Liver (tissue), 9 donors: ENCODE measurements around the gene NEK8. TPM values are rescaled to one million over a fixed set of nuclear protein-coding genes. Genes with fewer than 3 reads are reported as not detected.

Source experiments
- DNase-seq: peaks from one replicate; pipeline ENCODE4 v3.0.0-alpha.2; 2017; ENCODE audit warnings: low spot score
- H3K27ac ChIP-seq, 2 donors: one replicate each; pipeline ENCODE4 v1.7.0; 2013; ENCODE audit warnings: inconsistent platforms in 2 of 2, low read length in 2 of 2, control low read depth in 1 of 2, low read depth in 1 of 2, mild to moderate bottlenecking in 1 of 2
- H3K27me3 ChIP-seq, 4 donors: one replicate each; pipeline versions ENCODE4 v1.6.1 to v1.7.0; 2013; ENCODE audit warnings: low read length in 3 of 4, inconsistent platforms in 1 of 4, mild to moderate bottlenecking in 1 of 4, moderate library complexity in 1 of 4; ENCODE audit not compliant: control insufficient read depth in 4 of 4, insufficient read depth in 4 of 4
- H3K36me3 ChIP-seq, 4 donors: one replicate each; pipeline versions ENCODE4 v1.6.1 to v1.7.0; 2013; ENCODE audit warnings: low read length in 3 of 4, mild to moderate bottlenecking in 3 of 4, low read depth in 1 of 4, moderate library complexity in 1 of 4; ENCODE audit not compliant: control insufficient read depth in 4 of 4, insufficient read depth in 3 of 4
- H3K4me1 ChIP-seq, 4 donors: one replicate each; pipeline versions ENCODE4 v1.6.1 to v1.7.0; 2013; ENCODE audit warnings: low read length in 3 of 4, mild to moderate bottlenecking in 3 of 4, moderate library complexity in 1 of 4; ENCODE audit not compliant: control insufficient read depth in 4 of 4, insufficient read depth in 4 of 4
- H3K4me3 ChIP-seq, 3 donors: one replicate each; pipeline versions ENCODE4 v1.6.1 to v1.7.0; 2013; ENCODE audit warnings: low read length in 3 of 3, control low read depth in 1 of 3, low read depth in 1 of 3, mild to moderate bottlenecking in 1 of 3
- H3K9ac ChIP-seq, 2 donors: one replicate each; pipeline ENCODE4 v1.7.0; 2013; ENCODE audit warnings: low read length in 2 of 2, mild to moderate bottlenecking in 2 of 2, moderate library complexity in 2 of 2, control low read depth in 1 of 2, low read depth in 1 of 2
- H3K9me3 ChIP-seq, 4 donors: one replicate each; pipeline versions ENCODE4 v1.6.1 to v1.7.0; 2013; ENCODE audit warnings: low read length in 3 of 4; ENCODE audit not compliant: control insufficient read depth in 4 of 4
- EGR1 ChIP-seq, 2 donors: IDR thresholded peaks; 2 replicates each; pipeline ENCODE4 v1.6.1; 2016 to 2018; ENCODE audit warnings: antibody characterized with exemption in 2 of 2, low read depth in 2 of 2
- FOXA1 ChIP-seq: IDR thresholded peaks from 2 replicates; pipeline ENCODE4 v1.6.1; 2016; ENCODE audit warnings: antibody characterized with exemption
- GABPA ChIP-seq, 2 donors: IDR thresholded peaks in 1 of 2; conservative IDR thresholded peaks in 1 of 2; 2 replicates each; pipeline ENCODE4 v1.6.1; 2016; ENCODE audit warnings: antibody characterized with exemption in 2 of 2, mild to moderate bottlenecking in 1 of 2, moderate library complexity in 1 of 2
- HNF4A ChIP-seq, 2 donors: conservative IDR thresholded peaks; 2 replicates each; pipeline ENCODE4 v1.6.1; 2016; ENCODE audit warnings: antibody characterized with exemption in 2 of 2, mild to moderate bottlenecking in 2 of 2
- HNF4G ChIP-seq: IDR thresholded peaks from 2 replicates; pipeline ENCODE4 v1.6.1; 2016; ENCODE audit warnings: antibody characterized with exemption
- JUND ChIP-seq, 2 donors: IDR thresholded peaks; 2 replicates each; pipeline ENCODE4 v1.6.1; 2016; ENCODE audit warnings: antibody characterized with exemption in 2 of 2
- NR2F2 ChIP-seq: IDR thresholded peaks from 2 replicates; pipeline ENCODE4 v1.6.1; 2016; ENCODE audit warnings: antibody characterized with exemption
- RAD21 ChIP-seq, 2 donors: IDR thresholded peaks; 2 replicates each; pipeline ENCODE4 v1.6.1; 2016; ENCODE audit warnings: antibody characterized with exemption in 2 of 2, mild to moderate bottlenecking in 2 of 2
- RXRA ChIP-seq, 2 donors: IDR thresholded peaks; 2 replicates each; pipeline ENCODE4 v1.6.1; 2017 to 2018; ENCODE audit warnings: antibody characterized with exemption in 2 of 2, mild to moderate bottlenecking in 1 of 2
- SP1 ChIP-seq: IDR thresholded peaks from 2 replicates; pipeline ENCODE4 v1.6.1; 2018; ENCODE audit warnings: antibody characterized with exemption, mild to moderate bottlenecking
- TAF1 ChIP-seq: conservative IDR thresholded peaks from 2 replicates; pipeline ENCODE4 v1.6.1; 2016; ENCODE audit warnings: antibody characterized with exemption, mild to moderate bottlenecking
- YY1 ChIP-seq: IDR thresholded peaks from 2 replicates; pipeline ENCODE4 v1.6.1; 2016; ENCODE audit warnings: antibody characterized with exemption, mild to moderate bottlenecking
- WGBS: extraction: QIAGEN DNeasy Blood & Tissue Kit; methylation state at CpG from one replicate; pipeline ENCODE4 v1.1.7; 2013; 5-methylcytosine and 5-hydroxymethylcytosine counted together
- polyA plus RNA-seq, 2 donors: library from polyadenylated mRNA; stranded (reverse) in 1 of 2; unstranded in 1 of 2; fragments of 200-250 nt in 1 of 2; fragments of >200 nt in 1 of 2; fragmentation: Nextera tagmentation in 1 of 2; extraction: Ambion mirVana in 1 of 2; gene quantifications; one replicate each; pipeline versions ENCODE4 v1.2.1 to v1.2.3, GENCODE V29; 2013 to 2015
- total RNA-seq, 2 donors: library from RNA; depleted of rRNA; stranded (reverse); fragments of >200 nt; gene quantifications; one replicate each; pipeline ENCODE4 v1.2.3, GENCODE V29; 2014
- TF ChIP-seq, protein P1 (sequence below): IDR thresholded peaks from 2 replicates; pipeline ENCODE4 v1.6.1; 2016; ENCODE audit warnings: antibody characterized with exemption
- TF ChIP-seq, protein P2 (sequence below): IDR thresholded peaks from 2 replicates; pipeline ENCODE4 v1.6.1; 2016; ENCODE audit warnings: antibody characterized with exemption
- TF ChIP-seq, protein P3 (sequence below): fragments of 150-350 bp; IDR thresholded peaks from 2 replicates; pipeline ENCODE4 v1.5.1; 2017; ENCODE audit warnings: improper control_type of control experiment, low read depth, low read length; ENCODE audit not compliant: missing input control
- TF ChIP-seq, protein P4 (sequence below): IDR thresholded peaks from 2 replicates; pipeline ENCODE4 v1.6.1; 2016; ENCODE audit warnings: antibody characterized with exemption, mild to moderate bottlenecking
- TF ChIP-seq, protein P5 (sequence below): IDR thresholded peaks from 2 replicates; pipeline ENCODE4 v1.6.1; 2016; ENCODE audit warnings: antibody characterized with exemption
- donor health status: healthy.
- donor health status: healthy.
- donor health status: healthy.
- donor health status: healthy.
- donor health status: healthy.

NEK8 gene
- total and polyA plus RNA-seq, 4 donors: 1.7 to 7.8 (median 4.5) TPM

DNA sequence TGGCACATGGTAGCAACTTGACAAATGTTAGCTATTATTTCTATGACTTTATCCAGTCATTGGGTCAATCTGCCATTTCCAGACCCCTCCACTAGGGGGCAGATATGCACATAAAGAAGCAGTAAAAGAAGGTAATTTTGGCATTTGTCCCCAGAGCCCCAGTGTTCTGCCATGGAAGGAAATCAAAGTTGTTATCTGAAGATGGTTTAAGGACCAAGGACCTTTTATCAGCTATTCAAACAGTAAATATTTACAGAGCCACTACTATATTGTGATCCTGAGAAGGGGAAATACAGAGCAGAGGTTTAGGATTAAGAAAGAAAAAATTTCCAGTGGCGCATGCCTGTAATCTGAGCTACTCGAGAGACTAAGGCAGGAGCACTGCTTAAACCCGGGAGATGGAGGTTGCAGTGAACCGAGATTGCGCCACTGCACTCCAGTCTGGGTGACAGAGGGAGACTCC, 35.2 kb downstream of the NEK8 start:
- H3K36me3 ChIP-seq: peaks cover 7 to 20% (median 9%) of the 10 kb centered on the region in 4 donors
- DNase-seq: peak; percentile 85
- H3K9me3 ChIP-seq: no peaks in the 10 kb centered on the region
- 62% methylated on average over 5 of the region's 5 CpGs for WGBS
- peaks cover 0 to 11% (median 7%) of the 10 kb centered on the region in 4 donors for H3K4me1 ChIP-seq
- no peak overlapping the region for H3K4me3 ChIP-seq
- H3K27me3 ChIP-seq: no peaks in the 10 kb centered on the region
- no peak overlapping the region for H3K9ac ChIP-seq
- no peak overlapping the region for H3K27ac ChIP-seq
- no peak for TF ChIP-seq GABPA (IDR thresholded peaks at IDR 0.05 in 1 of 2, conservative IDR thresholded peaks at IDR 0.05 in 1 of 2)
- TF ChIP-seq, protein P1, sequence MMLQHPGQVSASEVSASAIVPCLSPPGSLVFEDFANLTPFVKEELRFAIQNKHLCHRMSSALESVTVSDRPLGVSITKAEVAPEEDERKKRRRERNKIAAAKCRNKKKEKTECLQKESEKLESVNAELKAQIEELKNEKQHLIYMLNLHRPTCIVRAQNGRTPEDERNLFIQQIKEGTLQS: no peak
- no peak for TF ChIP-seq SP1
- TF ChIP-seq RXRA (IDR thresholded peaks at IDR 0.05): peak in 1 of 2 donors; percentile 35
- TF ChIP-seq, protein P2, sequence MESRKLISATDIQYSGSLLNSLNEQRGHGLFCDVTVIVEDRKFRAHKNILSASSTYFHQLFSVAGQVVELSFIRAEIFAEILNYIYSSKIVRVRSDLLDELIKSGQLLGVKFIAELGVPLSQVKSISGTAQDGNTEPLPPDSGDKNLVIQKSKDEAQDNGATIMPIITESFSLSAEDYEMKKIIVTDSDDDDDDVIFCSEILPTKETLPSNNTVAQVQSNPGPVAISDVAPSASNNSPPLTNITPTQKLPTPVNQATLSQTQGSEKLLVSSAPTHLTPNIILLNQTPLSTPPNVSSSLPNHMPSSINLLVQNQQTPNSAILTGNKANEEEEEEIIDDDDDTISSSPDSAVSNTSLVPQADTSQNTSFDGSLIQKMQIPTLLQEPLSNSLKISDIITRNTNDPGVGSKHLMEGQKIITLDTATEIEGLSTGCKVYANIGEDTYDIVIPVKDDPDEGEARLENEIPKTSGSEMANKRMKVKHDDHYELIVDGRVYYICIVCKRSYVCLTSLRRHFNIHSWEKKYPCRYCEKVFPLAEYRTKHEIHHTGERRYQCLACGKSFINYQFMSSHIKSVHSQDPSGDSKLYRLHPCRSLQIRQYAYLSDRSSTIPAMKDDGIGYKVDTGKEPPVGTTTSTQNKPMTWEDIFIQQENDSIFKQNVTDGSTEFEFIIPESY: no peak
- no peak for TF ChIP-seq TAF1
- TF ChIP-seq, protein P3, sequence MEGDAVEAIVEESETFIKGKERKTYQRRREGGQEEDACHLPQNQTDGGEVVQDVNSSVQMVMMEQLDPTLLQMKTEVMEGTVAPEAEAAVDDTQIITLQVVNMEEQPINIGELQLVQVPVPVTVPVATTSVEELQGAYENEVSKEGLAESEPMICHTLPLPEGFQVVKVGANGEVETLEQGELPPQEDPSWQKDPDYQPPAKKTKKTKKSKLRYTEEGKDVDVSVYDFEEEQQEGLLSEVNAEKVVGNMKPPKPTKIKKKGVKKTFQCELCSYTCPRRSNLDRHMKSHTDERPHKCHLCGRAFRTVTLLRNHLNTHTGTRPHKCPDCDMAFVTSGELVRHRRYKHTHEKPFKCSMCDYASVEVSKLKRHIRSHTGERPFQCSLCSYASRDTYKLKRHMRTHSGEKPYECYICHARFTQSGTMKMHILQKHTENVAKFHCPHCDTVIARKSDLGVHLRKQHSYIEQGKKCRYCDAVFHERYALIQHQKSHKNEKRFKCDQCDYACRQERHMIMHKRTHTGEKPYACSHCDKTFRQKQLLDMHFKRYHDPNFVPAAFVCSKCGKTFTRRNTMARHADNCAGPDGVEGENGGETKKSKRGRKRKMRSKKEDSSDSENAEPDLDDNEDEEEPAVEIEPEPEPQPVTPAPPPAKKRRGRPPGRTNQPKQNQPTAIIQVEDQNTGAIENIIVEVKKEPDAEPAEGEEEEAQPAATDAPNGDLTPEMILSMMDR: peak; percentile 93
- TF ChIP-seq JUND (IDR thresholded peaks at IDR 0.05): no peak
- TF ChIP-seq, protein P4, sequence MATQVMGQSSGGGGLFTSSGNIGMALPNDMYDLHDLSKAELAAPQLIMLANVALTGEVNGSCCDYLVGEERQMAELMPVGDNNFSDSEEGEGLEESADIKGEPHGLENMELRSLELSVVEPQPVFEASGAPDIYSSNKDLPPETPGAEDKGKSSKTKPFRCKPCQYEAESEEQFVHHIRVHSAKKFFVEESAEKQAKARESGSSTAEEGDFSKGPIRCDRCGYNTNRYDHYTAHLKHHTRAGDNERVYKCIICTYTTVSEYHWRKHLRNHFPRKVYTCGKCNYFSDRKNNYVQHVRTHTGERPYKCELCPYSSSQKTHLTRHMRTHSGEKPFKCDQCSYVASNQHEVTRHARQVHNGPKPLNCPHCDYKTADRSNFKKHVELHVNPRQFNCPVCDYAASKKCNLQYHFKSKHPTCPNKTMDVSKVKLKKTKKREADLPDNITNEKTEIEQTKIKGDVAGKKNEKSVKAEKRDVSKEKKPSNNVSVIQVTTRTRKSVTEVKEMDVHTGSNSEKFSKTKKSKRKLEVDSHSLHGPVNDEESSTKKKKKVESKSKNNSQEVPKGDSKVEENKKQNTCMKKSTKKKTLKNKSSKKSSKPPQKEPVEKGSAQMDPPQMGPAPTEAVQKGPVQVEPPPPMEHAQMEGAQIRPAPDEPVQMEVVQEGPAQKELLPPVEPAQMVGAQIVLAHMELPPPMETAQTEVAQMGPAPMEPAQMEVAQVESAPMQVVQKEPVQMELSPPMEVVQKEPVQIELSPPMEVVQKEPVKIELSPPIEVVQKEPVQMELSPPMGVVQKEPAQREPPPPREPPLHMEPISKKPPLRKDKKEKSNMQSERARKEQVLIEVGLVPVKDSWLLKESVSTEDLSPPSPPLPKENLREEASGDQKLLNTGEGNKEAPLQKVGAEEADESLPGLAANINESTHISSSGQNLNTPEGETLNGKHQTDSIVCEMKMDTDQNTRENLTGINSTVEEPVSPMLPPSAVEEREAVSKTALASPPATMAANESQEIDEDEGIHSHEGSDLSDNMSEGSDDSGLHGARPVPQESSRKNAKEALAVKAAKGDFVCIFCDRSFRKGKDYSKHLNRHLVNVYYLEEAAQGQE: no peak
- peak; percentile 91 to 93 for TF ChIP-seq RAD21 (IDR thresholded peaks at IDR 0.05)
- TF ChIP-seq EGR1 (IDR thresholded peaks at IDR 0.05; ENCODE audit: low read depth in 2 of 2): no peak
- TF ChIP-seq NR2F2: peak; percentile 36

DNA sequence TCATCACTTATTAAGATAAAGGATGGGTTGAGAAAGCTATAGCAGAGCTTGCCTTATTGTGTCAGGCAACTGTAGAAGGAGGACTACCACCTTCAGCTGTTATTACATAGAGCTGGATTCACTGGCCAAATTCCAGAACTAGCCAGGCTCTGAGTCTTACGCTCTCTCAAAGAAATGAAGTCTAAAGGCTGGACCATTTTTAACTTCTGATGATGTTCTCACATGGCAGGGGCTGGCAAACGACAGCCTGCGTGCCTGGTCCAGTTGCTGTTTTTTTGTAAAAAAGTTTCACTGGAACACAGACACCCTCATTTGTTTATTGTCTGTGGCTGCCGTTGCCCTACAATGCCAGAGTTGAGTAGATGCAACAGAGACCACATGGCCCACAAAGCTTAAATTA, 36.5 kb downstream of the NEK8 start:
- WGBS: 91% methylated on average over 4 of the region's 4 CpGs
- H3K4me1 ChIP-seq: peaks cover 0 to 11% (median 7%) of the 10 kb centered on the region in 4 donors
- H3K36me3 ChIP-seq: peaks cover 1 to 10% (median 6%) of the 10 kb centered on the region in 4 donors
- no peak overlapping the region for H3K27ac ChIP-seq
- H3K9me3 ChIP-seq: no peaks in the 10 kb centered on the region
- TF ChIP-seq, protein P1: no peak
- TF ChIP-seq SP1 (no peak), RXRA (IDR thresholded peaks at IDR 0.05) (no peak), HNF4A (conservative IDR thresholded peaks at IDR 0.05) (no peak), TAF1 (no peak), JUND (IDR thresholded peaks at IDR 0.05) (no peak), EGR1 (IDR thresholded peaks at IDR 0.05; ENCODE audit: low read depth in 2 of 2) (no peak), GABPA (IDR thresholded peaks at IDR 0.05 in 1 of 2, conservative IDR thresholded peaks at IDR 0.05 in 1 of 2) (no peak), YY1 (no peak), FOXA1 (no peak), HNF4G (no peak)
- TF ChIP-seq, protein P2: no peak
- TF ChIP-seq, protein P3: no peak
- TF ChIP-seq, protein P5, sequence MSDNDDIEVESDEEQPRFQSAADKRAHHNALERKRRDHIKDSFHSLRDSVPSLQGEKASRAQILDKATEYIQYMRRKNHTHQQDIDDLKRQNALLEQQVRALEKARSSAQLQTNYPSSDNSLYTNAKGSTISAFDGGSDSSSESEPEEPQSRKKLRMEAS: no peak
- H3K9ac ChIP-seq: no peak overlapping the region
- DNase-seq: no peak
- H3K27me3 ChIP-seq: no peaks in the 10 kb centered on the region
- no peak overlapping the region for H3K4me3 ChIP-seq
